ENCODE measurements around the gene SERPINA1. TPM values are rescaled to one million over a fixed set of nuclear protein-coding genes. Genes with fewer than 3 reads are reported as not detected.

SERPINA1 gene
- total RNA-seq, 1 experiment from 2014 or later: 5.1 TPM

DNA sequence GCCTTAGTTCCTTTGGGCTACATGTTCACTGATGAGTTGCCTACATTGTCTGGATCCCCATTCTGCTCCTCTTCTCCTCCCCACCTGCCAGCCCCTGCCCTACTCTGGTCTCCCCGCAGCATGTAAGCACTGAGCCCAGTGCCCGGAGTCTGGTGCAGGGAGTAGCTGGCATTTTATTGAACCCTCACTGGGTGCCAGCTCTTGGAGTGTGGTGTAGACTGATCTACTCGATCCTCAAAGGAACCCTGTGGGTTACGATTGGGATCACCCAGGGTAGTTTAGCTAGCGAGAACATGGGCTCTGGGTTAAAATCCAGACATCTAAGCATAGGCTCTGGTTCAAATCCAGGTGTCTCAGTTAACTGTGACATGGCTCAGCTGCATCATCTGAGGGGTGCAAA, 56.9 kb downstream of the SERPINA1 start:
- no peak for ATAC-seq
- TF ChIP-seq, protein P1, sequence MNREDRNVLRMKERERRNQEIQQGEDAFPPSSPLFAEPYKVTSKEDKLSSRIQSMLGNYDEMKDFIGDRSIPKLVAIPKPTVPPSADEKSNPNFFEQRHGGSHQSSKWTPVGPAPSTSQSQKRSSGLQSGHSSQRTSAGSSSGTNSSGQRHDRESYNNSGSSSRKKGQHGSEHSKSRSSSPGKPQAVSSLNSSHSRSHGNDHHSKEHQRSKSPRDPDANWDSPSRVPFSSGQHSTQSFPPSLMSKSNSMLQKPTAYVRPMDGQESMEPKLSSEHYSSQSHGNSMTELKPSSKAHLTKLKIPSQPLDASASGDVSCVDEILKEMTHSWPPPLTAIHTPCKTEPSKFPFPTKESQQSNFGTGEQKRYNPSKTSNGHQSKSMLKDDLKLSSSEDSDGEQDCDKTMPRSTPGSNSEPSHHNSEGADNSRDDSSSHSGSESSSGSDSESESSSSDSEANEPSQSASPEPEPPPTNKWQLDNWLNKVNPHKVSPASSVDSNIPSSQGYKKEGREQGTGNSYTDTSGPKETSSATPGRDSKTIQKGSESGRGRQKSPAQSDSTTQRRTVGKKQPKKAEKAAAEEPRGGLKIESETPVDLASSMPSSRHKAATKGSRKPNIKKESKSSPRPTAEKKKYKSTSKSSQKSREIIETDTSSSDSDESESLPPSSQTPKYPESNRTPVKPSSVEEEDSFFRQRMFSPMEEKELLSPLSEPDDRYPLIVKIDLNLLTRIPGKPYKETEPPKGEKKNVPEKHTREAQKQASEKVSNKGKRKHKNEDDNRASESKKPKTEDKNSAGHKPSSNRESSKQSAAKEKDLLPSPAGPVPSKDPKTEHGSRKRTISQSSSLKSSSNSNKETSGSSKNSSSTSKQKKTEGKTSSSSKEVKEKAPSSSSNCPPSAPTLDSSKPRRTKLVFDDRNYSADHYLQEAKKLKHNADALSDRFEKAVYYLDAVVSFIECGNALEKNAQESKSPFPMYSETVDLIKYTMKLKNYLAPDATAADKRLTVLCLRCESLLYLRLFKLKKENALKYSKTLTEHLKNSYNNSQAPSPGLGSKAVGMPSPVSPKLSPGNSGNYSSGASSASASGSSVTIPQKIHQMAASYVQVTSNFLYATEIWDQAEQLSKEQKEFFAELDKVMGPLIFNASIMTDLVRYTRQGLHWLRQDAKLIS (CRISPR knock-in tag; IDR thresholded peaks at IDR 0.05; ENCODE audit: borderline replicate concordance): no peak
- TF ChIP-seq, protein P2, sequence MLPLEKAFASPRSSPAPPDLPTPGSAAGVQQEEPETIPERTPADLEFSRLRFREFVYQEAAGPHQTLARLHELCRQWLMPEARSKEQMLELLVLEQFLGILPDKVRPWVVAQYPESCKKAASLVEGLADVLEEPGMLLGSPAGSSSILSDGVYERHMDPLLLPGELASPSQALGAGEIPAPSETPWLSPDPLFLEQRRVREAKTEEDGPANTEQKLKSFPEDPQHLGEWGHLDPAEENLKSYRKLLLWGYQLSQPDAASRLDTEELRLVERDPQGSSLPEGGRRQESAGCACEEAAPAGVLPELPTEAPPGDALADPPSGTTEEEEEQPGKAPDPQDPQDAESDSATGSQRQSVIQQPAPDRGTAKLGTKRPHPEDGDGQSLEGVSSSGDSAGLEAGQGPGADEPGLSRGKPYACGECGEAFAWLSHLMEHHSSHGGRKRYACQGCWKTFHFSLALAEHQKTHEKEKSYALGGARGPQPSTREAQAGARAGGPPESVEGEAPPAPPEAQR (CRISPR knock-in tag; IDR thresholded peaks at IDR 0.05): no peak
- TF ChIP-seq CBFB (CRISPR knock-in tag; IDR thresholded peaks at IDR 0.05; ENCODE audit: low read depth): no peak
- no peak for TF ChIP-seq ZNF232 (CRISPR knock-in tag; IDR thresholded peaks at IDR 0.05)
- no peak for TF ChIP-seq FOXP1 (CRISPR knock-in tag; IDR thresholded peaks at IDR 0.05; ENCODE audit: borderline replicate concordance)
- no peak for TF ChIP-seq IRF2 (CRISPR knock-in tag; IDR thresholded peaks at IDR 0.05; ENCODE audit: borderline replicate concordance, low read depth)
- no peak for TF ChIP-seq ZNF396 (CRISPR knock-in tag; IDR thresholded peaks at IDR 0.05; ENCODE audit: borderline replicate concordance)
- TF ChIP-seq, protein P3, sequence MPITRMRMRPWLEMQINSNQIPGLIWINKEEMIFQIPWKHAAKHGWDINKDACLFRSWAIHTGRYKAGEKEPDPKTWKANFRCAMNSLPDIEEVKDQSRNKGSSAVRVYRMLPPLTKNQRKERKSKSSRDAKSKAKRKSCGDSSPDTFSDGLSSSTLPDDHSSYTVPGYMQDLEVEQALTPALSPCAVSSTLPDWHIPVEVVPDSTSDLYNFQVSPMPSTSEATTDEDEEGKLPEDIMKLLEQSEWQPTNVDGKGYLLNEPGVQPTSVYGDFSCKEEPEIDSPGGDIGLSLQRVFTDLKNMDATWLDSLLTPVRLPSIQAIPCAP (CRISPR knock-in tag; IDR thresholded peaks at IDR 0.05): no peak
- no peak for TF ChIP-seq SMAD4 (CRISPR knock-in tag; IDR thresholded peaks at IDR 0.05)
- H3K27me3 Mint-ChIP-seq (ENCODE audit: low read depth): no peaks in the 10 kb centered on the region
- POLR2A ChIA-PET: no interaction called here
- no peak overlapping the region for H3K27ac Mint-ChIP-seq
- H3K4me3 Mint-ChIP-seq: no peak overlapping the region
- DNase-seq (ENCODE audit: low spot score): no peak
- H3K36me3 Mint-ChIP-seq: no peaks in the 10 kb centered on the region
- CTCF ChIA-PET: no interaction called here
- H3K9me3 Mint-ChIP-seq: peaks cover 7% of the 10 kb centered on the region
- H3K4me1 Mint-ChIP-seq: peaks cover 6% of the 10 kb centered on the region

DNA sequence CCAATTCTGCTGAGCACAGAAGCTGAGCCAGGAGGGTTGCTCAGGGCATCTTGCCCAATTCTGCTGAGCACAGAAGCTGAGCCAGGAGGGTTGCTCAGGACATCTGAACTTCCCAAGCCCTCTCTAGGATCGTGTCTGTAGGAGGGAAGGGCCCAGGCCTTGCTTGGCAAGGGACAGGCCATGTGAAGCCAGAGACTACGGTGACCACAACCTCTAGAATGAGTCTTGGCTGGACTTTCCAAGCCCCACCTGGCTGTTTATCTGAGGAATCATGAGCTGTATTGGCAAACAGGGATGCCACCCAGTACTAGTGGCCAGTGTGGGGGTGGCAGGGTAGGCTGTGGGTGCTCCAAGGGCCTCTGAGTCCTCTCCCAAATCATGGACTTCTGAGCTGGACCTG, 57.5 kb downstream of the SERPINA1 start:
- peaks cover 6% of the 10 kb centered on the region for H3K4me1 Mint-ChIP-seq
- DNase-seq (ENCODE audit: low spot score): no peak
- H3K4me3 Mint-ChIP-seq: no peak overlapping the region
- H3K9me3 Mint-ChIP-seq: peaks cover 7% of the 10 kb centered on the region
- CTCF ChIA-PET: no interaction called here
- no peak for ATAC-seq
- POLR2A ChIA-PET: no interaction called here
- no peaks in the 10 kb centered on the region for H3K36me3 Mint-ChIP-seq
- no peak overlapping the region for H3K27ac Mint-ChIP-seq
- no peaks in the 10 kb centered on the region for H3K27me3 Mint-ChIP-seq (ENCODE audit: low read depth)
- TF ChIP-seq TEAD4 (CRISPR knock-in tag; IDR thresholded peaks at IDR 0.05) (no peak), CBFB (CRISPR knock-in tag; IDR thresholded peaks at IDR 0.05; ENCODE audit: low read depth) (no peak), OVOL2 (CRISPR knock-in tag; IDR thresholded peaks at IDR 0.05; ENCODE audit: borderline replicate concordance) (no peak), ZNF416 (CRISPR knock-in tag; IDR thresholded peaks at IDR 0.05) (no peak), ESRRA (CRISPR knock-in tag; IDR thresholded peaks at IDR 0.05; ENCODE audit: borderline replicate concordance) (no peak), CREB1 (CRISPR knock-in tag; IDR thresholded peaks at IDR 0.05) (no peak), FOXJ3 (CRISPR knock-in tag; IDR thresholded peaks at IDR 0.05; ENCODE audit: borderline replicate concordance) (no peak)
- TF ChIP-seq, protein P4, sequence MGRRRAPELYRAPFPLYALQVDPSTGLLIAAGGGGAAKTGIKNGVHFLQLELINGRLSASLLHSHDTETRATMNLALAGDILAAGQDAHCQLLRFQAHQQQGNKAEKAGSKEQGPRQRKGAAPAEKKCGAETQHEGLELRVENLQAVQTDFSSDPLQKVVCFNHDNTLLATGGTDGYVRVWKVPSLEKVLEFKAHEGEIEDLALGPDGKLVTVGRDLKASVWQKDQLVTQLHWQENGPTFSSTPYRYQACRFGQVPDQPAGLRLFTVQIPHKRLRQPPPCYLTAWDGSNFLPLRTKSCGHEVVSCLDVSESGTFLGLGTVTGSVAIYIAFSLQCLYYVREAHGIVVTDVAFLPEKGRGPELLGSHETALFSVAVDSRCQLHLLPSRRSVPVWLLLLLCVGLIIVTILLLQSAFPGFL (CRISPR knock-in tag; IDR thresholded peaks at IDR 0.05; ENCODE audit: borderline replicate concordance): no peak
- TF ChIP-seq, protein P5, sequence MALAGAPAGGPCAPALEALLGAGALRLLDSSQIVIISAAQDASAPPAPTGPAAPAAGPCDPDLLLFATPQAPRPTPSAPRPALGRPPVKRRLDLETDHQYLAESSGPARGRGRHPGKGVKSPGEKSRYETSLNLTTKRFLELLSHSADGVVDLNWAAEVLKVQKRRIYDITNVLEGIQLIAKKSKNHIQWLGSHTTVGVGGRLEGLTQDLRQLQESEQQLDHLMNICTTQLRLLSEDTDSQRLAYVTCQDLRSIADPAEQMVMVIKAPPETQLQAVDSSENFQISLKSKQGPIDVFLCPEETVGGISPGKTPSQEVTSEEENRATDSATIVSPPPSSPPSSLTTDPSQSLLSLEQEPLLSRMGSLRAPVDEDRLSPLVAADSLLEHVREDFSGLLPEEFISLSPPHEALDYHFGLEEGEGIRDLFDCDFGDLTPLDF (CRISPR knock-in tag; IDR thresholded peaks at IDR 0.05): no peak
- TF ChIP-seq, protein P6, sequence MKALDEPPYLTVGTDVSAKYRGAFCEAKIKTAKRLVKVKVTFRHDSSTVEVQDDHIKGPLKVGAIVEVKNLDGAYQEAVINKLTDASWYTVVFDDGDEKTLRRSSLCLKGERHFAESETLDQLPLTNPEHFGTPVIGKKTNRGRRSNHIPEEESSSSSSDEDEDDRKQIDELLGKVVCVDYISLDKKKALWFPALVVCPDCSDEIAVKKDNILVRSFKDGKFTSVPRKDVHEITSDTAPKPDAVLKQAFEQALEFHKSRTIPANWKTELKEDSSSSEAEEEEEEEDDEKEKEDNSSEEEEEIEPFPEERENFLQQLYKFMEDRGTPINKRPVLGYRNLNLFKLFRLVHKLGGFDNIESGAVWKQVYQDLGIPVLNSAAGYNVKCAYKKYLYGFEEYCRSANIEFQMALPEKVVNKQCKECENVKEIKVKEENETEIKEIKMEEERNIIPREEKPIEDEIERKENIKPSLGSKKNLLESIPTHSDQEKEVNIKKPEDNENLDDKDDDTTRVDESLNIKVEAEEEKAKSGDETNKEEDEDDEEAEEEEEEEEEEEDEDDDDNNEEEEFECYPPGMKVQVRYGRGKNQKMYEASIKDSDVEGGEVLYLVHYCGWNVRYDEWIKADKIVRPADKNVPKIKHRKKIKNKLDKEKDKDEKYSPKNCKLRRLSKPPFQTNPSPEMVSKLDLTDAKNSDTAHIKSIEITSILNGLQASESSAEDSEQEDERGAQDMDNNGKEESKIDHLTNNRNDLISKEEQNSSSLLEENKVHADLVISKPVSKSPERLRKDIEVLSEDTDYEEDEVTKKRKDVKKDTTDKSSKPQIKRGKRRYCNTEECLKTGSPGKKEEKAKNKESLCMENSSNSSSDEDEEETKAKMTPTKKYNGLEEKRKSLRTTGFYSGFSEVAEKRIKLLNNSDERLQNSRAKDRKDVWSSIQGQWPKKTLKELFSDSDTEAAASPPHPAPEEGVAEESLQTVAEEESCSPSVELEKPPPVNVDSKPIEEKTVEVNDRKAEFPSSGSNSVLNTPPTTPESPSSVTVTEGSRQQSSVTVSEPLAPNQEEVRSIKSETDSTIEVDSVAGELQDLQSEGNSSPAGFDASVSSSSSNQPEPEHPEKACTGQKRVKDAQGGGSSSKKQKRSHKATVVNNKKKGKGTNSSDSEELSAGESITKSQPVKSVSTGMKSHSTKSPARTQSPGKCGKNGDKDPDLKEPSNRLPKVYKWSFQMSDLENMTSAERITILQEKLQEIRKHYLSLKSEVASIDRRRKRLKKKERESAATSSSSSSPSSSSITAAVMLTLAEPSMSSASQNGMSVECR (CRISPR knock-in tag; IDR thresholded peaks at IDR 0.05; ENCODE audit: borderline replicate concordance): no peak
- TF ChIP-seq, protein P7, sequence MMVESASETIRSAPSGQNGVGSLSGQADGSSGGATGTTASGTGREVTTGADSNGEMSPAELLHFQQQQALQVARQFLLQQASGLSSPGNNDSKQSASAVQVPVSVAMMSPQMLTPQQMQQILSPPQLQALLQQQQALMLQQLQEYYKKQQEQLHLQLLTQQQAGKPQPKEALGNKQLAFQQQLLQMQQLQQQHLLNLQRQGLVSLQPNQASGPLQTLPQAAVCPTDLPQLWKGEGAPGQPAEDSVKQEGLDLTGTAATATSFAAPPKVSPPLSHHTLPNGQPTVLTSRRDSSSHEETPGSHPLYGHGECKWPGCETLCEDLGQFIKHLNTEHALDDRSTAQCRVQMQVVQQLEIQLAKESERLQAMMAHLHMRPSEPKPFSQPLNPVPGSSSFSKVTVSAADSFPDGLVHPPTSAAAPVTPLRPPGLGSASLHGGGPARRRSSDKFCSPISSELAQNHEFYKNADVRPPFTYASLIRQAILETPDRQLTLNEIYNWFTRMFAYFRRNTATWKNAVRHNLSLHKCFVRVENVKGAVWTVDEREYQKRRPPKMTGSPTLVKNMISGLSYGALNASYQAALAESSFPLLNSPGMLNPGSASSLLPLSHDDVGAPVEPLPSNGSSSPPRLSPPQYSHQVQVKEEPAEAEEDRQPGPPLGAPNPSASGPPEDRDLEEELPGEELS (CRISPR knock-in tag; IDR thresholded peaks at IDR 0.05): no peak
- TF ChIP-seq, protein P8, sequence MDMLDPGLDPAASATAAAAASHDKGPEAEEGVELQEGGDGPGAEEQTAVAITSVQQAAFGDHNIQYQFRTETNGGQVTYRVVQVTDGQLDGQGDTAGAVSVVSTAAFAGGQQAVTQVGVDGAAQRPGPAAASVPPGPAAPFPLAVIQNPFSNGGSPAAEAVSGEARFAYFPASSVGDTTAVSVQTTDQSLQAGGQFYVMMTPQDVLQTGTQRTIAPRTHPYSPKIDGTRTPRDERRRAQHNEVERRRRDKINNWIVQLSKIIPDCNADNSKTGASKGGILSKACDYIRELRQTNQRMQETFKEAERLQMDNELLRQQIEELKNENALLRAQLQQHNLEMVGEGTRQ (CRISPR knock-in tag; IDR thresholded peaks at IDR 0.05): no peak
